ENCODE measurements around the gene PTGIS. TPM values are rescaled to one million over a fixed set of nuclear protein-coding genes. Genes with fewer than 3 reads are reported as not detected.

The PTGIS gene
- total RNA-seq, 2 experiments from 2014 or later: not detected

DNA sequence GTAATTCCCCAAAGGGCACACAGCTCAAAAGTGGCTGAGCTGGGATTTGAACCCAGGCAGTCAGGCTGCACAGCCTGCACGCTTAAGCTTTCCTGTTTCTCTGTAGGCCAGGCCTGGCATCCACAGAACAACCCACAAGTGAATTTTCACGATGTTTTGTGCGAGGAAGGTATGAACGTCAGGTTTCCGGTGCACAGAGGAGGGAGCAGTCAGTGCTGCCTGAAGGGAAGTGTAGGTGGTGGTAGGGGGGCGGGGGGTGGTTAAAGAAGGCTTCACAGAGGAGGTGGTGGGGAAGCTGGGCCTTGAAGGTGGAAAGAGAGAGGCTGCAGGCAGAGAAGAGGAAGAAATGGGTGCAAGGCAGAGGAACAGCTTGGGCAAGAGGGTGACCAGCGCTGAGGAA lies 99.5 kb downstream of the PTGIS start:
- ChIA-PET POLR2A (interaction anchor here (0.7 kb wide), 1 partner anchor 199 kb away, joined by 3 read pairs; no protein-coding TSS in a partner anchor), CTCF (ENCODE audit: unreplicated experiment) (no interaction called here)
- Histone ChIP-seq H3K4me3 (ENCODE audit: low read depth, low read length, poor library complexity, severe bottlenecking) (no peak overlapping the region), H3K36me3 (ENCODE audit: insufficient read depth, low read length) (no peaks in the 10 kb centered on the region), H4K20me1 (ENCODE audit: insufficient read depth, low read length) (no peaks in the 10 kb centered on the region), H3K9me3 (ENCODE audit: low read length) (no peaks in the 10 kb centered on the region), H2AFZ (ENCODE audit: low read length) (no peak overlapping the region), H3K9me2 (ENCODE audit: insufficient read depth, low read length) (no peaks in the 10 kb centered on the region), H3K4me1 (ENCODE audit: insufficient read depth, low read length, poor library complexity, severe bottlenecking) (no peaks in the 10 kb centered on the region), H3K79me2 (ENCODE audit: insufficient read depth, low read depth, low read length) (no peaks in the 10 kb centered on the region), H3K4me2 (ENCODE audit: low read length) (no peak overlapping the region), H3K27ac (ENCODE audit: low read depth, low read length, poor library complexity, severe bottlenecking) (no peak overlapping the region)
- no peak for DNase-seq (ENCODE audit: low spot score)
- intact Hi-C loops (cut with micrococcal nuclease; ENCODE audit: unreplicated experiment): no loop called here
- BruUV-seq (replicated peaks): no TSS peak
- TF ChIP-seq, protein P1, sequence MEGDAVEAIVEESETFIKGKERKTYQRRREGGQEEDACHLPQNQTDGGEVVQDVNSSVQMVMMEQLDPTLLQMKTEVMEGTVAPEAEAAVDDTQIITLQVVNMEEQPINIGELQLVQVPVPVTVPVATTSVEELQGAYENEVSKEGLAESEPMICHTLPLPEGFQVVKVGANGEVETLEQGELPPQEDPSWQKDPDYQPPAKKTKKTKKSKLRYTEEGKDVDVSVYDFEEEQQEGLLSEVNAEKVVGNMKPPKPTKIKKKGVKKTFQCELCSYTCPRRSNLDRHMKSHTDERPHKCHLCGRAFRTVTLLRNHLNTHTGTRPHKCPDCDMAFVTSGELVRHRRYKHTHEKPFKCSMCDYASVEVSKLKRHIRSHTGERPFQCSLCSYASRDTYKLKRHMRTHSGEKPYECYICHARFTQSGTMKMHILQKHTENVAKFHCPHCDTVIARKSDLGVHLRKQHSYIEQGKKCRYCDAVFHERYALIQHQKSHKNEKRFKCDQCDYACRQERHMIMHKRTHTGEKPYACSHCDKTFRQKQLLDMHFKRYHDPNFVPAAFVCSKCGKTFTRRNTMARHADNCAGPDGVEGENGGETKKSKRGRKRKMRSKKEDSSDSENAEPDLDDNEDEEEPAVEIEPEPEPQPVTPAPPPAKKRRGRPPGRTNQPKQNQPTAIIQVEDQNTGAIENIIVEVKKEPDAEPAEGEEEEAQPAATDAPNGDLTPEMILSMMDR (conservative IDR thresholded peaks at IDR 0.05; ENCODE audit: low read length): no peak
- TF ChIP-seq EZH2phosphoT487 (IDR thresholded peaks at IDR 0.05; ENCODE audit: borderline replicate concordance, low read depth, low read length): no peak

DNA sequence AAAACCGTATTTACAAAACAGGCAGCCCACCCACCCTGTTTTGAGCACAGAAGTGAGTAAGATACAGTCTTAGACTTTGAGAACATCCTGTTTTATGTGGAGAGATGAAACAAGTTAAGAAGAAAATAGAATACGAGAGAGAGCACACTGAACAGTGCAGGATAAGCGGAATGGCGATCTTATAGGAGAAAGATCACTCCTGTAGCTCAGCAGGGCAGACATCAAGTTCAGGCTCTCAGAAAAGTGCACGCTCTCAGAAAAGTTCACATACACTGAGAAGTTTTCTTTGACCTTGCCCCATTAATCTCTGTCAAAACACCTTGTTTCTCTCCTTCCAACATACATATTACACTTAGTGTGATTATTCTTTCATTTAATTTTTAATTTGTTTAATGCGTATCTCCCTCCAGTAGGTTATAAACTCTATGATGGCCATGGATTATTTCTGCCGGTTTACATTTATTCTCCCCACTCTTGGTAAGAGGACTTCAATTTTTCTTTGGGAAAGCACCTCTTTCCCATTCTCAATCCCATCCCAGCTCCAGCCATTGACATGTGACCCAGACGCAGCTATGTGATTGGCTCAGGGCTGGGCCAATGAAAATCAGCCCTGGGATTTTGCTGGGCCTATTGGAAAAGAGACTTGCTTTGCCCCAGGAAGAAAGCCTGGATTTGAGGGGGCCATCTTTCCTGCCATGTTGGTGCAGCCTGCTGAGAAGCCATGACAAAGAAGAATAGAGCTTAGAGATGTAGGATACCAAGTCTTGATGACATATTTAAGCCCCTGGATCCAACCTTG lies 101.6 kb downstream of the PTGIS start:
- Histone ChIP-seq H2AFZ (ENCODE audit: low read length) (no peak overlapping the region), H3K79me2 (ENCODE audit: insufficient read depth, low read depth, low read length) (no peaks in the 10 kb centered on the region), H3K4me3 (ENCODE audit: low read depth, low read length, poor library complexity, severe bottlenecking) (no peak overlapping the region), H3K4me2 (ENCODE audit: low read length) (no peak overlapping the region), H3K36me3 (ENCODE audit: insufficient read depth, low read length) (no peaks in the 10 kb centered on the region), H3K27ac (ENCODE audit: low read depth, low read length, poor library complexity, severe bottlenecking) (no peak overlapping the region), H3K4me1 (ENCODE audit: insufficient read depth, low read length, poor library complexity, severe bottlenecking) (no peaks in the 10 kb centered on the region), H3K9me3 (ENCODE audit: low read length) (no peaks in the 10 kb centered on the region), H4K20me1 (ENCODE audit: insufficient read depth, low read length) (no peaks in the 10 kb centered on the region), H3K9me2 (ENCODE audit: insufficient read depth, low read length) (no peaks in the 10 kb centered on the region)
- intact Hi-C loops (cut with micrococcal nuclease; ENCODE audit: unreplicated experiment): no loop called here
- TF ChIP-seq EZH2phosphoT487 (IDR thresholded peaks at IDR 0.05; ENCODE audit: borderline replicate concordance, low read depth, low read length): no peak
- TF ChIP-seq, protein P1 (conservative IDR thresholded peaks at IDR 0.05; ENCODE audit: low read length): no peak
- BruUV-seq (replicated peaks): no TSS peak
- POLR2A ChIA-PET: interaction anchor here (0.7 kb wide), 1 partner anchor 38 kb away, joined by 3 read pairs; no protein-coding TSS in a partner anchor
- DNase-seq (ENCODE audit: low spot score): no peak
- CTCF ChIA-PET (ENCODE audit: unreplicated experiment): no interaction called here

GRCh38 chr20:49464556-49464955 lies 103.4 kb downstream of the PTGIS start:
- no peak overlapping the region for H3K4me2 ChIP-seq (ENCODE audit: low read length)
- H4K20me1 ChIP-seq (ENCODE audit: insufficient read depth, low read length): no peaks in the 10 kb centered on the region
- H3K79me2 ChIP-seq (ENCODE audit: insufficient read depth, low read depth, low read length): no peaks in the 10 kb centered on the region
- BruUV-seq (replicated peaks): no TSS peak
- CTCF ChIA-PET (ENCODE audit: unreplicated experiment): no interaction called here
- POLR2A ChIA-PET: no interaction called here
- no peaks in the 10 kb centered on the region for H3K9me3 ChIP-seq (ENCODE audit: low read length)
- intact Hi-C loops (cut with micrococcal nuclease; ENCODE audit: unreplicated experiment): no loop called here
- TF ChIP-seq, protein P1 (conservative IDR thresholded peaks at IDR 0.05; ENCODE audit: low read length): no peak
- no peak for TF ChIP-seq EZH2phosphoT487 (IDR thresholded peaks at IDR 0.05; ENCODE audit: borderline replicate concordance, low read depth, low read length)
- no peak for DNase-seq (ENCODE audit: low spot score)
- no peaks in the 10 kb centered on the region for H3K4me1 ChIP-seq (ENCODE audit: insufficient read depth, low read length, poor library complexity, severe bottlenecking)
- H2AFZ ChIP-seq (ENCODE audit: low read length): no peak overlapping the region
- H3K4me3 ChIP-seq (ENCODE audit: low read depth, low read length, poor library complexity, severe bottlenecking): no peak overlapping the region
- no peak overlapping the region for H3K27ac ChIP-seq (ENCODE audit: low read depth, low read length, poor library complexity, severe bottlenecking)
- H3K36me3 ChIP-seq (ENCODE audit: insufficient read depth, low read length): no peaks in the 10 kb centered on the region
- H3K9me2 ChIP-seq (ENCODE audit: insufficient read depth, low read length): no peaks in the 10 kb centered on the region
